Measurements from ENCODE around the gene ITGBL1. TPM values are rescaled to one million over a fixed set of nuclear protein-coding genes. Genes with fewer than 3 reads are reported as not detected.
A peak's percentile ranks its signal among the peaks of the same experiment; 100 is the strongest.

ITGBL1 gene
- total RNA-seq, 1 experiment from 2014 or later = 37.1 TPM

DNA sequence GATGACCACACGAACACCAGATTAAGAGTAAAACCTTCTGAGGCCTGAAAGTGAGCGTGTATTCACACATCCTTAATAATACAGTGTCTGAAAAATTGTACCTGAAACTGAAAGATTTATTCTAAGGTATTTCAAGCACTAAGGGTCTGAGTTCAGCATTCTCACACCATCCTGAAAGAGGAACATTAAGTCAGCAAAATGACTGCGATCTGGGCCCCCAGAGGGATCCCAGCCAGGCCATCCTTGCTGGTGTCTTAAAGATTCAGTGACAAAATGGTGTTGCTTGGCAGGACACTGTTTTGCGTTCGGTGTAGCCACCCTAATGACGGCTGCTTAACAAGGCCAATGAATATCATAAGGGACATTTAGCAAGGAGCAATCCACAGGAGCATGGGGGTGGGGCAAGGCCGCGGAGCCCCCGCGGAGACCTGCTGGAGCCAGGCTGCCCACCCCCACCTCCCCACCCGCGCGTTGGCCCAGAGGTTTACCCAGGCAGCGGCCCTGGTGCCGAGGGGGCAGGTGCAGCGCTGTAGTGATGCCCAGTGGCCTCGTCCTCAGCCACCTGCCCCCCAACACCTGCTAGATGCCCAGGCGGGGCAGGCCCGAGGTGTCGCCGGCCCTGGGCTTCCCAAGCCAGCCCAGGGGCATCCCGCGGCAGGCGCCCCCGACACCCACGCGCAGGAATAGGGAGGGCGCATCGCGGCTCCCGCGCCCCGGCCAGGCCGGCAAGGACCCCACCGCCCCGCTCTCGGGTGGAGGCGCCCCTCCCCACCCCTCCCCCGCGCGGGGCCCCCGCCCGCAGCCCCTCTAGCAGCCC lies 36.9 kb upstream of the ITGBL1 start:
- intact Hi-C loops (cut with micrococcal nuclease) = loop anchor here (2.0 to 5.0 kb wide), 2 partner anchors 37 to 97 kb away; partner anchors contain the start of gene ITGBL1
- no TSS peak for BruUV-seq (replicated peaks)
- POLR2A ChIA-PET (ENCODE audit: unreplicated experiment) = interaction anchor here (1.0 kb wide), 1 partner anchor 37 kb away, joined by 3 read pairs; no protein-coding TSS in a partner anchor
- Histone ChIP-seq H3K27me3 (ENCODE audit: low read length) (no peaks in the 10 kb centered on the region), H3K27ac (ENCODE audit: low read length) (no peak overlapping the region), H3K79me2 (ENCODE audit: low read length) (peaks cover 21% of the 10 kb centered on the region), H3K4me2 (ENCODE audit: low read length) (peak overlapping the region; percentile 96), H3K9me2 (replicated peaks; ENCODE audit: low read length) (no peaks in the 10 kb centered on the region), H2AFZ (ENCODE audit: low read length) (0 out of 2 replicates have a peak overlapping the region, but pooled peaks have one; percentile 42), H3F3A (ENCODE audit: low read length, unreplicated experiment) (no peaks in the 10 kb centered on the region), H4K20me1 (ENCODE audit: low read length) (no peaks in the 10 kb centered on the region), H3K9me3 (ENCODE audit: low read length) (no peaks in the 10 kb centered on the region), H3K36me3 (ENCODE audit: low read depth, low read length) (no peaks in the 10 kb centered on the region), H3K4me3 (ENCODE audit: low read length) (peak overlapping the region; percentile 91), H3K9ac (ENCODE audit: low read length) (peak overlapping the region; percentile 87; the same call in 1 of the 2 replicates), H3K4me1 (ENCODE audit: insufficient read depth, low read length) (peaks cover 22% of the 10 kb centered on the region)
- CTCF ChIA-PET = no interaction called here
- DNase-seq = no peak
- TF ChIP-seq, protein P1, sequence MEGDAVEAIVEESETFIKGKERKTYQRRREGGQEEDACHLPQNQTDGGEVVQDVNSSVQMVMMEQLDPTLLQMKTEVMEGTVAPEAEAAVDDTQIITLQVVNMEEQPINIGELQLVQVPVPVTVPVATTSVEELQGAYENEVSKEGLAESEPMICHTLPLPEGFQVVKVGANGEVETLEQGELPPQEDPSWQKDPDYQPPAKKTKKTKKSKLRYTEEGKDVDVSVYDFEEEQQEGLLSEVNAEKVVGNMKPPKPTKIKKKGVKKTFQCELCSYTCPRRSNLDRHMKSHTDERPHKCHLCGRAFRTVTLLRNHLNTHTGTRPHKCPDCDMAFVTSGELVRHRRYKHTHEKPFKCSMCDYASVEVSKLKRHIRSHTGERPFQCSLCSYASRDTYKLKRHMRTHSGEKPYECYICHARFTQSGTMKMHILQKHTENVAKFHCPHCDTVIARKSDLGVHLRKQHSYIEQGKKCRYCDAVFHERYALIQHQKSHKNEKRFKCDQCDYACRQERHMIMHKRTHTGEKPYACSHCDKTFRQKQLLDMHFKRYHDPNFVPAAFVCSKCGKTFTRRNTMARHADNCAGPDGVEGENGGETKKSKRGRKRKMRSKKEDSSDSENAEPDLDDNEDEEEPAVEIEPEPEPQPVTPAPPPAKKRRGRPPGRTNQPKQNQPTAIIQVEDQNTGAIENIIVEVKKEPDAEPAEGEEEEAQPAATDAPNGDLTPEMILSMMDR (conservative IDR thresholded peaks at IDR 0.05; ENCODE audit: low read depth, low read length) = no peak
- TF ChIP-seq EZH2 (IDR thresholded peaks at IDR 0.05; ENCODE audit: low read length, unreplicated experiment) (no peak), EZH2phosphoT487 (IDR thresholded peaks at IDR 0.05; ENCODE audit: borderline replicate concordance, low read length) (no peak)
- no peak for ATAC-seq

DNA sequence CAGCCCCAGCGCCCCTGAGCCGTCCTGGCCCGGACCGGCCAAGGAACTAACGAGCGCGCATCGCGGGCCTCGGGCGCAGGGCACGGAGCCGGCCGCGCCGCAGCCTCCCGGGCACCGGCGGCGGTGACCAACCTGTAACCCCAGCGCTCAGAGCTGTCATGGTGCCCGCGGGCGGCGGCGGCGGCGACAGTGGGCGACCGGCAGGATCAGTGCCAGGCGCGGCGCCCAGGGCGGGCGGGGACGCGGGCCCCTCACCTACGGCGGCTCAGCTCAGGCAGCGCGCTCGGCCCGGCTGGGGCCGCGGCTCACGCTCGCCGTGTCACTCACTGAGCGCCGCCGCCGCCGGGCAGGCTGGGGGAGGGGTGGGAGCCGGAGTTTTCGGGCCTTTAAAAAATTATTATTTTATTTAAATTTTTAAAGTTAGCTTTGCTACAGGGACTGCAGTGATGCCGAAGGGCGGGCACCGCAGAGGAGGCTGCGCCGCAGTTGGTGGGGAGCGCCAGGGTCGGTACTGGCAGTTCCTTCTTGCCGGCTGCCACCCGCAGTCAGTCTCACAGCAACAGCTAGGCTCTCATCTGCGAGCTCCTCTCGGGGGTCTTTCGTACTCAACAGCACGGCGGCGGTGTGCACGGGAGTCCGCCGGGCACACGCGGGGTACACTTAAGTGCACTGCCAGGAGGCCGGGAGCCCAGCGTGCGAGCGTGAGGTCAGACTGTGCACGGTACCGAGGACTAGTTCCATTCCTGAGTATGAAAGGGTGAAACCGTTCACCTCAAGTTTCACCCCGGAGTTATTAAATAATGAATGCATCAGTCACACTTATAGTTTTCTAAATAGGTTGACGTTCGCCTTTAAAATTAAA lies 36.1 kb upstream of the ITGBL1 start, which contains the start of gene NALCN:
NALCN (minus strand) TSS at position 328 of the 862 bp plus-strand sequence. CDS start 17,382 bp downstream, outside the sequence.
- Histone ChIP-seq H3K36me3 (ENCODE audit: low read depth, low read length) (no peaks in the 10 kb centered on the region), H3K4me1 (ENCODE audit: insufficient read depth, low read length) (peaks cover 22% of the 10 kb centered on the region), H3K9me3 (ENCODE audit: low read length) (no peaks in the 10 kb centered on the region), H3K9ac (ENCODE audit: low read length) (peak within 1 kb of the TSS; percentile 87), H2AFZ (ENCODE audit: low read length) (peak within 1 kb of the TSS; percentile 92), H3K27me3 (ENCODE audit: low read length) (no peaks in the 10 kb centered on the region), H3K9me2 (replicated peaks; ENCODE audit: low read length) (no peaks in the 10 kb centered on the region), H3K27ac (ENCODE audit: low read length) (peak within 1 kb of the TSS; percentile 90), H4K20me1 (ENCODE audit: low read length) (no peaks in the 10 kb centered on the region), H3F3A (ENCODE audit: low read length, unreplicated experiment) (no peaks in the 10 kb centered on the region), H3K79me2 (ENCODE audit: low read length) (peaks cover 21% of the 10 kb centered on the region), H3K4me3 (ENCODE audit: low read length) (peak within 1 kb of the TSS; percentile 91), H3K4me2 (ENCODE audit: low read length) (peak within 1 kb of the TSS; percentile 96)
- intact Hi-C loops (cut with micrococcal nuclease) = loop anchor here (2.0 to 5.0 kb wide), 2 partner anchors 36 to 96 kb away; partner anchors contain the start of gene ITGBL1
- ATAC-seq (peak; percentile 75), DNase-seq (peak; percentile 39)
- ChIA-PET POLR2A (ENCODE audit: unreplicated experiment) (interaction anchor here (1.0 kb wide), 1 partner anchor 37 kb away, joined by 3 read pairs; no protein-coding TSS in a partner anchor), CTCF (no interaction called here)
- BruUV-seq (replicated peaks) = TSS peak; percentile 72
- TF ChIP-seq EZH2phosphoT487 (IDR thresholded peaks at IDR 0.05; ENCODE audit: borderline replicate concordance, low read length) (no peak), EZH2 (IDR thresholded peaks at IDR 0.05; ENCODE audit: low read length, unreplicated experiment) (no peak)
- TF ChIP-seq, protein P1 (conservative IDR thresholded peaks at IDR 0.05; ENCODE audit: low read depth, low read length) = no peak
